Smooth muscle cell of bladder (primary cell): ENCODE results near the gene EEF2K. TPM values are rescaled to one million over a fixed set of nuclear protein-coding genes. Genes with fewer than 3 reads are reported as not detected.

ENCODE experiments used
- total RNA-seq: library from RNA; depleted of rRNA; stranded (reverse); fragments of >200 nt; gene quantifications from 2 replicates; pipeline ENCODE4 v1.2.3, GENCODE V29; 2014

The EEF2K gene
- total RNA-seq = 14.2 and 16.9 TPM in 2 replicates

GRCh38 chr16:22206013-22206841 lies at the start of gene EEF2K:
EEF2K (plus strand) TSS chr16:22206278; CDS start chr16:22225730, 19,452 bp downstream.

GRCh38 chr16:22161999-22162655 lies 44.0 kb upstream of the EEF2K start, which contains the start of gene SDR42E2:
SDR42E2 (plus strand) TSS chr16:22162506; CDS start chr16:22165583, 3,077 bp downstream.

GRCh38 chr16:22297114-22297870 lies 91.2 kb downstream of the EEF2K start, which contains the start of gene POLR3E:
POLR3E (plus strand) TSS chr16:22297409; CDS start chr16:22302969, 5,560 bp downstream.

Other genes with a start within 250 kb of the EEF2K start
- gene PDZD9, start 205.2 kb upstream of the EEF2K start, total RNA-seq = not detected in 2 replicates
- 10.7 and 11.0 TPM in 2 replicates for gene MOSMO, start 198.2 kb upstream of the EEF2K start, total RNA-seq
- gene VWA3A, start 113.7 kb upstream of the EEF2K start, total RNA-seq = under 0.01 TPM in 1 of 2 replicates, not detected in the other
- gene SDR42E2, start 43.8 kb upstream of the EEF2K start, total RNA-seq = under 0.01 TPM in 1 of 2 replicates, not detected in the other
- gene POLR3E, start 91.1 kb downstream of the EEF2K start, total RNA-seq = 33.7 and 50.9 TPM in 2 replicates
- gene CDR2, start 168.3 kb downstream of the EEF2K start, total RNA-seq = 61.1 and 80.5 TPM in 2 replicates